Karpas-422 (cell line): ENCODE data around the gene ETS2. TPM values are rescaled to one million over a fixed set of nuclear protein-coding genes. Genes with fewer than 3 reads are reported as not detected.

ENCODE experiments used
- DNase-seq: peaks from one replicate; pipeline ENCODE4 v3.0.0-alpha.2; 2015
- H2AFZ ChIP-seq: fragments of 200-600 bp; sonication (generic); 2 replicates; pipeline ENCODE4 v1.6.1; 2014; ENCODE audit warnings: antibody characterized with exemption, low read length, mixed read lengths
- H3K27ac ChIP-seq: fragments of 200-600 bp; sonication (generic); 2 replicates; pipeline ENCODE4 v1.5.1; 2014; ENCODE audit warnings: mild to moderate bottlenecking, low read length, moderate library complexity
- H3K27me3 ChIP-seq: fragments of 200-600 bp; sonication (generic); 2 replicates; pipeline ENCODE4 v1.6.1; 2014; ENCODE audit warnings: low read length, mixed read lengths
- H3K36me3 ChIP-seq: fragments of 200-600 bp; sonication (generic); 2 replicates; pipeline ENCODE4 v1.6.1; 2014; ENCODE audit warnings: low read length, mixed read lengths; ENCODE audit not compliant: insufficient read depth
- H3K4me1 ChIP-seq: fragments of 200-600 bp; sonication (generic); 2 replicates; pipeline ENCODE4 v1.6.1; 2014; ENCODE audit warnings: mild to moderate bottlenecking, low read length, mixed read lengths
- H3K4me2 ChIP-seq: fragments of 200-600 bp; sonication (generic); 2 replicates; pipeline ENCODE4 v1.6.1; 2014; ENCODE audit warnings: low read length, low read depth, mild to moderate bottlenecking; ENCODE audit not compliant: poor library complexity, severe bottlenecking
- H3K4me3 ChIP-seq: fragments of 200-600 bp; sonication (generic); 2 replicates; pipeline ENCODE4 v1.5.1; 2014; ENCODE audit warnings: mild to moderate bottlenecking, antibody characterized with exemption, low read length, mixed read lengths
- H3K79me2 ChIP-seq: fragments of 200-600 bp; sonication (generic); 2 replicates; pipeline ENCODE4 v1.6.1; 2014; ENCODE audit warnings: mild to moderate bottlenecking, low read length, mixed read lengths
- H3K9ac ChIP-seq: fragments of 200-600 bp; sonication (generic); 2 replicates; pipeline ENCODE4 v1.6.0; 2014; ENCODE audit warnings: low read length
- H3K9me2 ChIP-seq: fragments of 200-600 bp; sonication (generic), shearing (Covaris generic); replicated peaks from 2 replicates; pipeline ENCODE4 v1.6.0; 2014; ENCODE audit warnings: mild to moderate bottlenecking, low read length, moderate library complexity; ENCODE audit not compliant: insufficient read depth
- H3K9me3 ChIP-seq: fragments of 300-700, 200-600 bp; sonication (generic); 2 replicates; pipeline ENCODE4 v1.6.1; 2014; ENCODE audit warnings: low read length, mixed read lengths
- H4K20me1 ChIP-seq: fragments of 200-600 bp; sonication (generic); 2 replicates; pipeline ENCODE4 v1.6.1; 2014; ENCODE audit warnings: mild to moderate bottlenecking, antibody characterized with exemption, low read length, low read depth; ENCODE audit not compliant: insufficient read depth
- total RNA-seq: library from RNA; depleted of rRNA; stranded (reverse); fragments of >200 nt; shearing (Covaris generic); gene quantifications from 2 replicates; pipeline ENCODE4 v1.2.3, GENCODE V29; 2014; ENCODE audit warnings: low replicate concordance

Gene ETS2
- total RNA-seq, 1 experiment from 2014 or later: 12.9 TPM

GRCh38 chr21:38819051-38819718 is 13.5 kb downstream of the ETS2 start:
- H3K79me2 ChIP-seq: no peaks in the 10 kb centered on the region
- H2AFZ ChIP-seq: no peak overlapping the region
- no peak overlapping the region for H3K4me2 ChIP-seq
- peaks cover 85% of the 10 kb centered on the region for H3K36me3 ChIP-seq
- no peak overlapping the region for H3K27ac ChIP-seq
- no peaks in the 10 kb centered on the region for H3K27me3 ChIP-seq
- H3K9ac ChIP-seq: no peak overlapping the region
- no peaks in the 10 kb centered on the region for H3K9me2 ChIP-seq
- no peaks in the 10 kb centered on the region for H3K4me1 ChIP-seq
- H3K9me3 ChIP-seq: no peaks in the 10 kb centered on the region
- H4K20me1 ChIP-seq: no peaks in the 10 kb centered on the region
- no peak for DNase-seq
- H3K4me3 ChIP-seq: no peak overlapping the region

GRCh38 chr21:38819719-38820159 is 14.0 kb downstream of the ETS2 start:
- H3K9ac ChIP-seq: no peak overlapping the region
- no peak overlapping the region for H3K27ac ChIP-seq
- H3K4me1 ChIP-seq: no peaks in the 10 kb centered on the region
- no peaks in the 10 kb centered on the region for H3K9me3 ChIP-seq
- no peak overlapping the region for H2AFZ ChIP-seq
- no peaks in the 10 kb centered on the region for H3K27me3 ChIP-seq
- no peaks in the 10 kb centered on the region for H4K20me1 ChIP-seq
- DNase-seq: no peak
- H3K79me2 ChIP-seq: no peaks in the 10 kb centered on the region
- no peak overlapping the region for H3K4me2 ChIP-seq
- H3K4me3 ChIP-seq: no peak overlapping the region
- peaks cover 85% of the 10 kb centered on the region for H3K36me3 ChIP-seq
- H3K9me2 ChIP-seq: no peaks in the 10 kb centered on the region

GRCh38 chr21:38820471-38821239 is 14.9 kb downstream of the ETS2 start:
- no peak for DNase-seq
- H3K9me3 ChIP-seq: no peaks in the 10 kb centered on the region
- H3K4me1 ChIP-seq: no peaks in the 10 kb centered on the region
- H3K27me3 ChIP-seq: no peaks in the 10 kb centered on the region
- peaks cover 78% of the 10 kb centered on the region for H3K36me3 ChIP-seq
- no peak overlapping the region for H3K27ac ChIP-seq
- no peak overlapping the region for H3K9ac ChIP-seq
- H3K4me2 ChIP-seq: no peak overlapping the region
- H3K4me3 ChIP-seq: no peak overlapping the region
- H3K79me2 ChIP-seq: no peaks in the 10 kb centered on the region
- H2AFZ ChIP-seq: no peak overlapping the region
- no peaks in the 10 kb centered on the region for H3K9me2 ChIP-seq
- H4K20me1 ChIP-seq: no peaks in the 10 kb centered on the region

- peaks cover 76% of the 10 kb centered on the region for H3K36me3 ChIP-seq
- H4K20me1 ChIP-seq: no peaks in the 10 kb centered on the region
- H3K4me2 ChIP-seq: no peak overlapping the region
These were observed 15.5 kb downstream of the ETS2 start for GRCh38 chr21:38821248-38821647.

GRCh38 chr21:38821959-38822682 is 16.4 kb downstream of the ETS2 start:
- Histone ChIP-seq H3K79me2 (no peaks in the 10 kb centered on the region), H4K20me1 (no peaks in the 10 kb centered on the region), H3K4me3 (no peak overlapping the region), H3K9me3 (no peaks in the 10 kb centered on the region), H3K4me2 (no peak overlapping the region), H3K4me1 (no peaks in the 10 kb centered on the region), H3K9ac (no peak overlapping the region), H3K27ac (no peak overlapping the region), H3K9me2 (no peaks in the 10 kb centered on the region), H3K27me3 (no peaks in the 10 kb centered on the region), H3K36me3 (peaks cover 67% of the 10 kb centered on the region), H2AFZ (no peak overlapping the region)
- no peak for DNase-seq

More at GRCh38 chr21:38821248-38821647, 15.5 kb downstream of the ETS2 start:
- no peak for DNase-seq
- no peak overlapping the region for H2AFZ ChIP-seq
- H3K27ac ChIP-seq: no peak overlapping the region
- H3K4me3 ChIP-seq: no peak overlapping the region
- no peaks in the 10 kb centered on the region for H3K79me2 ChIP-seq
- H3K27me3 ChIP-seq: no peaks in the 10 kb centered on the region
- no peaks in the 10 kb centered on the region for H3K4me1 ChIP-seq
- no peaks in the 10 kb centered on the region for H3K9me2 ChIP-seq
- no peaks in the 10 kb centered on the region for H3K9me3 ChIP-seq
- H3K9ac ChIP-seq: no peak overlapping the region

DNA sequence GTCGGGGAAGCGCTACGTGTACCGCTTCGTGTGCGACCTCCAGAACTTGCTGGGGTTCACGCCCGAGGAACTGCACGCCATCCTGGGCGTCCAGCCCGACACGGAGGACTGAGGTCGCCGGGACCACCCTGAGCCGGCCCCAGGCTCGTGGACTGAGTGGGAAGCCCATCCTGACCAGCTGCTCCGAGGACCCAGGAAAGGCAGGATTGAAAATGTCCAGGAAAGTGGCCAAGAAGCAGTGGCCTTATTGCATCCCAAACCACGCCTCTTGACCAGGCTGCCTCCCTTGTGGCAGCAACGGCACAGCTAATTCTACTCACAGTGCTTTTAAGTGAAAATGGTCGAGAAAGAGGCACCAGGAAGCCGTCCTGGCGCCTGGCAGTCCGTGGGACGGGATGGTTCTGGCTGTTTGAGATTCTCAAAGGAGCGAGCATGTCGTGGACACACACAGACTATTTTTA is 17.1 kb downstream of the ETS2 start:
- Histone ChIP-seq H3K27me3 (no peaks in the 10 kb centered on the region), H3K9me3 (no peaks in the 10 kb centered on the region), H3K9me2 (no peaks in the 10 kb centered on the region), H3K4me3 (no peak overlapping the region), H3K4me2 (no peak overlapping the region), H2AFZ (no peak overlapping the region), H4K20me1 (no peaks in the 10 kb centered on the region), H3K4me1 (no peaks in the 10 kb centered on the region), H3K79me2 (no peaks in the 10 kb centered on the region), H3K9ac (no peak overlapping the region), H3K36me3 (peaks cover 60% of the 10 kb centered on the region), H3K27ac (no peak overlapping the region)
- DNase-seq: no peak

GRCh38 chr21:38823737-38824123 is 18.0 kb downstream of the ETS2 start:
- Histone ChIP-seq H3K4me2 (no peak overlapping the region), H3K4me3 (no peak overlapping the region), H3K9ac (no peak overlapping the region), H2AFZ (no peak overlapping the region), H3K36me3 (peaks cover 52% of the 10 kb centered on the region), H3K27ac (no peak overlapping the region), H3K27me3 (no peaks in the 10 kb centered on the region), H3K79me2 (no peaks in the 10 kb centered on the region), H4K20me1 (no peaks in the 10 kb centered on the region), H3K9me3 (no peaks in the 10 kb centered on the region), H3K4me1 (no peaks in the 10 kb centered on the region), H3K9me2 (no peaks in the 10 kb centered on the region)
- no peak for DNase-seq
